Measurements from ENCODE around the gene UNC5C.

Gene UNC5C

GRCh38 chr4:95548738-95549245 lies at the start of gene UNC5C:
UNC5C (minus strand) TSS chr4:95548973.
- DNase-seq (ENCODE audit: low read depth) = peak; percentile 33
- no peak for TF ChIP-seq CTCF (IDR thresholded peaks at IDR 0.05; ENCODE audit: low read depth, low read length, missing control alignments)
- in situ Hi-C loops (cut with HindIII; ENCODE audit: low sequenced_read_pairs) = no loop called here
- peak within 1 kb of the TSS; percentile 72 for H3K4me3 ChIP-seq (ENCODE audit: low read depth, low read length)

GRCh38 chr4:95596676-95597075 lies 47.9 kb upstream of the UNC5C start:
- no peak for TF ChIP-seq CTCF (IDR thresholded peaks at IDR 0.05; ENCODE audit: low read depth, low read length, missing control alignments)
- DNase-seq (ENCODE audit: low read depth) = no peak
- in situ Hi-C loops (cut with HindIII; ENCODE audit: low sequenced_read_pairs) = no loop called here
- no peak overlapping the region for H3K4me3 ChIP-seq (ENCODE audit: low read depth, low read length)

- no peak for DNase-seq (ENCODE audit: low read depth)
- H3K4me3 ChIP-seq (ENCODE audit: low read depth, low read length) = no peak overlapping the region
- no peak for TF ChIP-seq CTCF (IDR thresholded peaks at IDR 0.05; ENCODE audit: low read depth, low read length, missing control alignments)
- in situ Hi-C loops (cut with HindIII; ENCODE audit: low sequenced_read_pairs) = no loop called here
Measured at GRCh38 chr4:95594629-95595028, 45.9 kb upstream of the UNC5C start.

- no peak overlapping the region for H3K4me3 ChIP-seq (ENCODE audit: low read depth, low read length)
- in situ Hi-C loops (cut with HindIII; ENCODE audit: low sequenced_read_pairs) = no loop called here
- DNase-seq (ENCODE audit: low read depth) = no peak
- TF ChIP-seq CTCF (IDR thresholded peaks at IDR 0.05; ENCODE audit: low read depth, low read length, missing control alignments) = no peak
Measured at GRCh38 chr4:95594013-95594412, 45.2 kb upstream of the UNC5C start.

GRCh38 chr4:95591278-95591677 lies 42.5 kb upstream of the UNC5C start:
- no peak for DNase-seq (ENCODE audit: low read depth)
- H3K4me3 ChIP-seq (ENCODE audit: low read depth, low read length) = no peak overlapping the region
- TF ChIP-seq CTCF (IDR thresholded peaks at IDR 0.05; ENCODE audit: low read depth, low read length, missing control alignments) = no peak
- in situ Hi-C loops (cut with HindIII; ENCODE audit: low sequenced_read_pairs) = no loop called here

GRCh38 chr4:95590615-95591014 lies 41.8 kb upstream of the UNC5C start:
- H3K4me3 ChIP-seq (ENCODE audit: low read depth, low read length) = no peak overlapping the region
- in situ Hi-C loops (cut with HindIII; ENCODE audit: low sequenced_read_pairs) = no loop called here
- DNase-seq (ENCODE audit: low read depth) = no peak
- TF ChIP-seq CTCF (IDR thresholded peaks at IDR 0.05; ENCODE audit: low read depth, low read length, missing control alignments) = no peak
